WTC11 (cell line): ENCODE measurements around the gene LMTK2. TPM values are rescaled to one million over a fixed set of nuclear protein-coding genes. Genes with fewer than 3 reads are reported as not detected.

ENCODE experiments used
- ATAC-seq: fragments of 200-7000 bp; cut with Tn5 transposase; 2 replicates; pipeline ENCODE4 v1.10.0; 2021; ENCODE audit warnings: mild to moderate bottlenecking, moderate library complexity
- CTCF ChIA-PET: fragments of 300-600 bp; sonication (Branson Sonifier 250); formaldehyde crosslinking; loops from one replicate; lab custom pipeline; 2021; ENCODE audit warnings: antibody characterized with exemption; lab: Charles Lee
- POLR2A ChIA-PET: fragments of 350-600 bp; sonication (Branson Sonifier 250); formaldehyde crosslinking; loops from one replicate; lab custom pipeline; 2021; ENCODE audit warnings: antibody characterized with exemption; lab: Charles Lee
- DNase-seq: peaks from one replicate; pipeline ENCODE4 v3.0.0; 2021; ENCODE audit warnings: low spot score
- H3K27ac Mint-ChIP-seq: 2 replicates; pipeline ENCODE4 v1.8.0; 2021; ENCODE audit warnings: mixed read lengths
- H3K27me3 Mint-ChIP-seq: 2 replicates; pipeline ENCODE4 v1.8.0; 2021; ENCODE audit warnings: low read depth, mild to moderate bottlenecking, moderate library complexity, mixed read lengths
- H3K36me3 Mint-ChIP-seq: 2 replicates; pipeline ENCODE4 v1.8.0; 2021; ENCODE audit warnings: mixed read lengths
- H3K4me1 Mint-ChIP-seq: 2 replicates; pipeline ENCODE4 v1.8.0; 2022; ENCODE audit warnings: mixed read lengths
- H3K4me3 Mint-ChIP-seq: 2 replicates; pipeline ENCODE4 v1.8.0; 2021; ENCODE audit warnings: mild to moderate bottlenecking, moderate library complexity, mixed read lengths
- H3K9me3 Mint-ChIP-seq: 2 replicates; pipeline ENCODE4 v1.8.0; 2021; ENCODE audit warnings: mixed read lengths
- ARID4B ChIP-seq: sonication (generic); formaldehyde crosslinking; IDR thresholded peaks from 2 replicates; pipeline ENCODE4 v1.8.0; 2023; ENCODE audit warnings: missing genetic modification reagents, mild to moderate bottlenecking, borderline replicate concordance
- CDX4 ChIP-seq: fragments of 250-450 bp; sonication (Bioruptor Pico); IDR thresholded peaks from 2 replicates; pipeline ENCODE4 v1.9.0; 2021; ENCODE audit warnings: moderate library complexity, mild to moderate bottlenecking, inconsistent platforms, borderline replicate concordance
- FOXP4 ChIP-seq: sonication (generic); formaldehyde crosslinking; IDR thresholded peaks from 2 replicates; pipeline ENCODE4 v1.8.0; 2022; ENCODE audit warnings: mild to moderate bottlenecking, missing genetic modification reagents
- GTF2I ChIP-seq: fragments of 250-450 bp; sonication (Bioruptor Pico); conservative IDR thresholded peaks from 2 replicates; pipeline ENCODE4 v1.4.0; 2021; ENCODE audit warnings: mild to moderate bottlenecking
- IRF1 ChIP-seq: sonication (generic); formaldehyde crosslinking; IDR thresholded peaks from 2 replicates; pipeline ENCODE4 v1.8.0; 2023; ENCODE audit warnings: missing genetic modification reagents
- KAT7 ChIP-seq: sonication (generic); formaldehyde crosslinking; IDR thresholded peaks from 2 replicates; pipeline ENCODE4 v1.8.1; 2023; ENCODE audit warnings: missing genetic modification reagents, mild to moderate bottlenecking, borderline replicate concordance
- MXD4 ChIP-seq: fragments of 250-450 bp; sonication (Bioruptor Pico); IDR thresholded peaks from 2 replicates; pipeline ENCODE4 v1.8.0; 2021; ENCODE audit warnings: mild to moderate bottlenecking, moderate library complexity, borderline replicate concordance
- MYBL2 ChIP-seq: sonication (generic); formaldehyde crosslinking; IDR thresholded peaks from 2 replicates; pipeline ENCODE4 v1.8.1; 2023; ENCODE audit warnings: mild to moderate bottlenecking, moderate library complexity, missing genetic modification reagents
- NFYB ChIP-seq: sonication (generic); formaldehyde crosslinking; conservative IDR thresholded peaks from 2 replicates; pipeline ENCODE4 v1.8.0; 2022; ENCODE audit warnings: low read depth, missing genetic modification reagents
- NR3C1 ChIP-seq: sonication (generic); formaldehyde crosslinking; conservative IDR thresholded peaks from 2 replicates; pipeline ENCODE4 v1.8.1; 2023; ENCODE audit warnings: low read depth, mild to moderate bottlenecking, missing genetic modification reagents
- PRDM15 ChIP-seq: sonication (generic); formaldehyde crosslinking; IDR thresholded peaks from 2 replicates; pipeline ENCODE4 v1.8.0; 2022; ENCODE audit warnings: missing genetic modification reagents
- SOX15 ChIP-seq: fragments of 250-450 bp; sonication (Bioruptor Pico); IDR thresholded peaks from 2 replicates; pipeline ENCODE4 v1.9.0; 2021; ENCODE audit warnings: mild to moderate bottlenecking
- TEAD1 ChIP-seq: sonication (generic); formaldehyde crosslinking; IDR thresholded peaks from 2 replicates; pipeline ENCODE4 v1.8.0; 2022; ENCODE audit warnings: mild to moderate bottlenecking, missing genetic modification reagents
- USF1 ChIP-seq: sonication (generic); formaldehyde crosslinking; IDR thresholded peaks from 2 replicates; pipeline ENCODE4 v1.8.0; 2022; ENCODE audit warnings: mild to moderate bottlenecking, missing genetic modification reagents
- ZNF121 ChIP-seq: sonication (generic); formaldehyde crosslinking; IDR thresholded peaks from 2 replicates; pipeline ENCODE4 v1.8.0; 2023; ENCODE audit warnings: missing genetic modification reagents
- ZNF138 ChIP-seq: sonication (generic); formaldehyde crosslinking; conservative IDR thresholded peaks from 2 replicates; pipeline ENCODE4 v1.8.1; 2022; ENCODE audit warnings: mild to moderate bottlenecking, moderate library complexity, missing genetic modification reagents
- ZNF671 ChIP-seq: fragments of 250-450 bp; sonication (Bioruptor Pico); IDR thresholded peaks from 2 replicates; pipeline ENCODE4 v1.8.0; 2021; ENCODE audit warnings: mild to moderate bottlenecking
- total RNA-seq: library from RNA; stranded (reverse); gene quantifications from 3 replicates; pipeline ENCODE4 v1.2.3, GENCODE V29; 2021

The LMTK2 gene
- total RNA-seq, 1 experiment from 2014 or later, result 24.3 TPM

- TF ChIP-seq USF1, result no peak
These were observed 27.1 kb downstream of the LMTK2 start (continued) for GRCh38 chr7:98133621-98134303.

- no peaks in the 10 kb centered on the region for H3K27me3 Mint-ChIP-seq
- H3K27ac Mint-ChIP-seq, result peak overlapping the region; percentile 87
- peaks cover 6% of the 10 kb centered on the region; the same call in 1 of the 2 replicates for H3K36me3 Mint-ChIP-seq
- CTCF ChIA-PET, result interaction anchor here (0.9 to 2.1 kb wide), 7 partner anchors 25 to 113 kb away, joined by 3 to 8 read pairs (median 4); partner anchors contain the start of gene LMTK2
- DNase-seq (no peak), ATAC-seq (peak; percentile 23; the same call in 1 of the 2 replicates)
- H3K9me3 Mint-ChIP-seq, result no peaks in the 10 kb centered on the region
- POLR2A ChIA-PET, result interaction anchor here (0.6 kb wide), 1 partner anchor 26 kb away, joined by 3 read pairs; no protein-coding TSS in a partner anchor
- H3K4me3 Mint-ChIP-seq, result no peak overlapping the region
- peaks cover 54% of the 10 kb centered on the region for H3K4me1 Mint-ChIP-seq
- peak; percentile 53; the same call in 1 of the 2 replicates for TF ChIP-seq GTF2I
- TF ChIP-seq SOX15 (CRISPR knock-in tag), result no peak
- peak; percentile 68; the same call in 1 of the 2 replicates for TF ChIP-seq ZNF121 (CRISPR knock-in tag)
These were observed 28.0 kb downstream of the LMTK2 start for GRCh38 chr7:98134420-98135228.

GRCh38 chr7:98135984-98136383 is 29.3 kb downstream of the LMTK2 start:
- POLR2A ChIA-PET, result no interaction called here

More at GRCh38 chr7:98135984-98136383, 29.3 kb downstream of the LMTK2 start:
- 0 out of 2 replicates have a peak overlapping the region, but pooled peaks have one; percentile 69 for H3K27ac Mint-ChIP-seq
- no peaks in the 10 kb centered on the region for H3K27me3 Mint-ChIP-seq
- TF ChIP-seq CDX4 (CRISPR knock-in tag), result no peak
- TF ChIP-seq KAT7 (CRISPR knock-in tag), result no peak
- TF ChIP-seq NFYB (CRISPR knock-in tag), result no peak
- no peak for TF ChIP-seq FOXP4 (CRISPR knock-in tag)
- TF ChIP-seq MXD4, result no peak
- TF ChIP-seq ARID4B (CRISPR knock-in tag), result no peak
- TF ChIP-seq MYBL2 (CRISPR knock-in tag), result no peak
- TF ChIP-seq PRDM15, result no peak
- no peak for TF ChIP-seq NR3C1 (CRISPR knock-in tag)
- no peak for TF ChIP-seq TEAD1 (CRISPR knock-in tag)
- TF ChIP-seq IRF1 (CRISPR knock-in tag), result no peak
- no peak for TF ChIP-seq ZNF121 (CRISPR knock-in tag)
- no peak for TF ChIP-seq ZNF138 (CRISPR knock-in tag)
- TF ChIP-seq ZNF671 (CRISPR knock-in tag), result no peak
- no peaks in the 10 kb centered on the region for H3K9me3 Mint-ChIP-seq
- no peak for ATAC-seq
- H3K4me3 Mint-ChIP-seq, result no peak overlapping the region
- CTCF ChIA-PET, result interaction anchor here (1.1 to 2.1 kb wide), 3 partner anchors 30 to 113 kb away, joined by 3 to 6 read pairs (median 6); partner anchors contain the start of gene LMTK2
- no peak for DNase-seq
- peaks cover 9% of the 10 kb centered on the region; the same call in 1 of the 2 replicates for H3K36me3 Mint-ChIP-seq
- peaks cover 52% of the 10 kb centered on the region for H3K4me1 Mint-ChIP-seq
